ENCODE results near the gene TM6SF1.

The TM6SF1 gene

GRCh38 chr15:83118968-83119367 lies 11.5 kb downstream of the TM6SF1 start:
- Histone ChIP-seq H3K36me3 (ENCODE audit: control insufficient read depth, insufficient read depth, low read length) (no peaks in the 10 kb centered on the region; the same call in 1 of the 2 replicates), H3K27me3 (replicated peaks; ENCODE audit: control insufficient read depth, insufficient read depth, low read length) (no peaks in the 10 kb centered on the region), H3K4me3 (replicated peaks; ENCODE audit: low read depth, low read length) (no peak overlapping the region)
- no peak for TF ChIP-seq CTCF (IDR thresholded peaks at IDR 0.05; ENCODE audit: insufficient read depth, low read length, poor library complexity, severe bottlenecking)
- DNase-seq (ENCODE audit: extremely low read depth, insufficient read length): no peak

GRCh38 chr15:83119968-83120581 lies 12.6 kb downstream of the TM6SF1 start:
- TF ChIP-seq CTCF (IDR thresholded peaks at IDR 0.05; ENCODE audit: insufficient read depth, low read length, poor library complexity, severe bottlenecking): no peak
- H3K4me3 ChIP-seq (replicated peaks; ENCODE audit: low read depth, low read length): no peak overlapping the region
- DNase-seq (ENCODE audit: extremely low read depth, insufficient read length): no peak
- H3K36me3 ChIP-seq (ENCODE audit: control insufficient read depth, insufficient read depth, low read length): no peaks in the 10 kb centered on the region; the same call in 1 of the 2 replicates
- H3K27me3 ChIP-seq (replicated peaks; ENCODE audit: control insufficient read depth, insufficient read depth, low read length): no peaks in the 10 kb centered on the region

- no peak for DNase-seq (ENCODE audit: extremely low read depth, insufficient read length)
- no peak overlapping the region for H3K4me3 ChIP-seq (replicated peaks; ENCODE audit: low read depth, low read length)
- H3K36me3 ChIP-seq (ENCODE audit: control insufficient read depth, insufficient read depth, low read length): no peaks in the 10 kb centered on the region; the same call in 1 of the 2 replicates
- no peak for TF ChIP-seq CTCF (IDR thresholded peaks at IDR 0.05; ENCODE audit: insufficient read depth, low read length, poor library complexity, severe bottlenecking)
- H3K27me3 ChIP-seq (replicated peaks; ENCODE audit: control insufficient read depth, insufficient read depth, low read length): no peaks in the 10 kb centered on the region
Observed at GRCh38 chr15:83123529-83123928, 16.1 kb downstream of the TM6SF1 start.

- no peak for TF ChIP-seq CTCF (IDR thresholded peaks at IDR 0.05; ENCODE audit: insufficient read depth, low read length, poor library complexity, severe bottlenecking)
Observed at GRCh38 chr15:83127547-83128150, 20.2 kb downstream of the TM6SF1 start.

GRCh38 chr15:83129791-83130190 lies 22.3 kb downstream of the TM6SF1 start:
- Histone ChIP-seq H3K36me3 (ENCODE audit: control insufficient read depth, insufficient read depth, low read length) (no peaks in the 10 kb centered on the region), H3K4me3 (replicated peaks; ENCODE audit: low read depth, low read length) (no peak overlapping the region), H3K27me3 (replicated peaks; ENCODE audit: control insufficient read depth, insufficient read depth, low read length) (no peaks in the 10 kb centered on the region)
- DNase-seq (ENCODE audit: extremely low read depth, insufficient read length): no peak
- TF ChIP-seq CTCF (IDR thresholded peaks at IDR 0.05; ENCODE audit: insufficient read depth, low read length, poor library complexity, severe bottlenecking): no peak

More at GRCh38 chr15:83127547-83128150, 20.2 kb downstream of the TM6SF1 start:
- no peak for DNase-seq (ENCODE audit: extremely low read depth, insufficient read length)
- Histone ChIP-seq H3K36me3 (ENCODE audit: control insufficient read depth, insufficient read depth, low read length) (no peaks in the 10 kb centered on the region; the same call in 1 of the 2 replicates), H3K4me3 (replicated peaks; ENCODE audit: low read depth, low read length) (no peak overlapping the region), H3K27me3 (replicated peaks; ENCODE audit: control insufficient read depth, insufficient read depth, low read length) (no peaks in the 10 kb centered on the region)
